Measurements from ENCODE around the gene VTA1. TPM values are rescaled to one million over a fixed set of nuclear protein-coding genes. Genes with fewer than 3 reads are reported as not detected.
"Not testable (repeated sequence)": the region's sequence is repeated elsewhere in the genome, so short reads cannot be mapped to it uniquely, and the experiment has no call there.

Gene VTA1
- polyA plus RNA-seq, 1 of the 3 experiments (the other 2 are of a cell fraction), result 60.1 TPM

DNA sequence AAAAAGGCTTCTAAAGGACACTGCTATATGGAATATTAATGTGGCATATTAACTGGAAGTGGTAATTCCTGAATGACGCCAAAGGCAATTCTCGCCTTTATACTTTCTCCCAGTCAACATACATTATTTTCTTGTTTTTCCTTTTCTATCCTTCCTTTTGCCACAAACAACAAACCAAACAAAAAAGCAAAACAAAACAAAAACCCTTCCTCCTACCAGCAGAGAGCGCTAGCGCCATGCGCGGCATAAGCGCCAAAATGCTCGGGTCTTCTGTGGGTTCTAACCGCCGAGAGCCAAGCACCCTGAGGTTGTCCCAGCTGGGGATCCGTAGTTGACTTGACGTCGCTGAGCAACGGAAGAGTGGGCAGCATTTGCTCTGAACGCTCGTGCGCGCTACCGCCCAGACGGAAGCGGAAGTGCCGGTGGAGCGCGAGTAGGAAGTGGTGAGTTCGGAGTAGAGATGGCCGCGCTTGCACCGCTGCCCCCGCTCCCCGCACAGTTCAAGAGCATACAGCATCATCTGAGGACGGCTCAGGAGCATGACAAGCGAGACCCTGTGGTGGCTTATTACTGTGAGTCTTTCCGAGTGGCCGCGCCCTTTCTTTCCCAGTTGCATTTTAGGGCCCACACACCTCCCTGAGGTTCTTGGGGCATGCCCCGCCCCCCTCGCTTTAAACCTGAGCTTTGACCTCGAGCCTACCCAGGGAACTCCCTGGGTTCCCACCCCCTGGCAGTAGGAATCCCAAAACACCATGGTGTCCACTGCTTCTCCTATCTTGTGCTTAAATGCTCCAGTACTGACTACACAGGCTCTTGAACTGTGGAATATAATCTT lies at the start of gene VTA1, which contains the start of gene NMBR (continued):
- TF ChIP-seq GABPA (IDR thresholded peaks at IDR 0.05; ENCODE audit: low read depth) (peak; percentile 92), FOSL2 (IDR thresholded peaks at IDR 0.05; ENCODE audit: borderline replicate concordance, low read depth) (no peak), RFX5 (IDR thresholded peaks at IDR 0.05; ENCODE audit: low read length) (peak; percentile 29; the same call in 1 of the 2 replicates), MEF2A (IDR thresholded peaks at IDR 0.05; ENCODE audit: borderline replicate concordance, low read depth) (no peak), POLR2AphosphoS5 (IDR thresholded peaks at IDR 0.05; ENCODE audit: low read depth, low read length) (peak; percentile 78; the same call in 1 of the 2 replicates)
- TF ChIP-seq, protein P1, sequence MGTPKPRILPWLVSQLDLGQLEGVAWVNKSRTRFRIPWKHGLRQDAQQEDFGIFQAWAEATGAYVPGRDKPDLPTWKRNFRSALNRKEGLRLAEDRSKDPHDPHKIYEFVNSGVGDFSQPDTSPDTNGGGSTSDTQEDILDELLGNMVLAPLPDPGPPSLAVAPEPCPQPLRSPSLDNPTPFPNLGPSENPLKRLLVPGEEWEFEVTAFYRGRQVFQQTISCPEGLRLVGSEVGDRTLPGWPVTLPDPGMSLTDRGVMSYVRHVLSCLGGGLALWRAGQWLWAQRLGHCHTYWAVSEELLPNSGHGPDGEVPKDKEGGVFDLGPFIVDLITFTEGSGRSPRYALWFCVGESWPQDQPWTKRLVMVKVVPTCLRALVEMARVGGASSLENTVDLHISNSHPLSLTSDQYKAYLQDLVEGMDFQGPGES (IDR thresholded peaks at IDR 0.05; ENCODE audit: low read depth, low read length), result no peak

DNA sequence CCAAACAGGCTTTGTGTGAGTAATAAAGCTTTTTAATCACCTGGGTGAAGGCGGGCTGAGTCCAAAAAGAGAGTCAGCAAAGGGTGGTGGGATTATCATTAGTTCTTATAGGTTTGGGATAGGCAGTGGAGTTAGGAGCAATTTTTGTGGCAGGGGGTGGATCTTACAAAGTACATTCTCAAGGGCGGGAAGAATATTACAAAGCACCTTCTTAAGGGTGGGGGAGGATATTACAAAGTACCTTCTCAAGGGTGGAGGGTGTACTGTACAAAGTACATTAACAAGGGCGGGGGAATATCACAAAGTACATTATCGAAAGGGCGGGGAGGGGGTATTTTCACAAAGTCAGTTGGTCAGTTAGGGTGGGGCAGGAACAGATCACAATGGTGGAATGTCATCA lies 42.2 kb upstream of the VTA1 start:
- H4K20me1 ChIP-seq (ENCODE audit: insufficient read depth); DNase-seq; H3K4me3 ChIP-seq (ENCODE audit: low read depth in 2 of 2, low read length in 1 of 2); H3K9me2 ChIP-seq; POLR2A ChIA-PET; H3K27ac ChIP-seq (ENCODE audit: low read depth in 2 of 2, low read length in 1 of 2); H3K79me2 ChIP-seq (ENCODE audit: insufficient read depth); H3K27me3 ChIP-seq (ENCODE audit: insufficient read depth); H3K36me3 ChIP-seq (replicated peaks in 1 of 2; ENCODE audit: control insufficient read depth in 1 of 2, insufficient read depth in 2 of 2, low read length in 1 of 2); H3K4me1 ChIP-seq (ENCODE audit: control insufficient read depth in 1 of 2, insufficient read depth in 2 of 2, low read depth in 1 of 2, low read length in 1 of 2); H3K4me2 ChIP-seq; H3K9ac ChIP-seq; H2AFZ ChIP-seq (ENCODE audit: low read depth); H3F3A ChIP-seq (replicated peaks; ENCODE audit: insufficient read depth); H3K9me3 ChIP-seq: not testable (repeated sequence)
- CTCF ChIA-PET, result interaction anchor here (0.8 kb wide), 1 partner anchor 8 kb away, joined by 3 read pairs; no protein-coding TSS in a partner anchor
- WGBS (ENCODE audit: low lambda C conversion rate), result 24% methylated on average over 5 of the region's 5 CpGs

DNA sequence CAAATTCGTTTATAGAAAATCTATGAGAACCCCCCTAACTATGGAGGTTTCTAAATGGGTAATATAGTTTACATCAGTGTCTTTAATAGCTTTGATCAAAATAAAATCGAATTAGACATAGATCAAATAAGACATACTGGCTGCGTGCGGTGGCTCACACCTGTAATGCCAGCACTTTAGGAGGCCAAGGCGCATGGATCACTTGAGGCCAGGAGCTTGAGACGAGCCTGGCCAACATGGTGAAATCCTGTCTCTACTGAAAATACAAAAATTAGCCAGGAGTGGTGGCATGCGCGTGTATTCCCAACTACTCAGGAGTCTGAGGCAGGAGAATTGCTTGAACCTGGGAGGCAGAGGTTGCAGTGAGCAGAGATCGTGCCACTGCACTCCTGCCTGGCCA lies 36.2 kb upstream of the VTA1 start:
- DNase-seq; H2AFZ ChIP-seq (ENCODE audit: low read depth); H3K9ac ChIP-seq; H3K4me2 ChIP-seq; H3K4me3 ChIP-seq (ENCODE audit: low read depth in 2 of 2, low read length in 1 of 2); POLR2A ChIA-PET; H3K9me2 ChIP-seq; H3K4me1 ChIP-seq (ENCODE audit: control insufficient read depth in 1 of 2, insufficient read depth in 2 of 2, low read depth in 1 of 2, low read length in 1 of 2); H3K79me2 ChIP-seq (ENCODE audit: insufficient read depth); H3F3A ChIP-seq (replicated peaks; ENCODE audit: insufficient read depth); H3K36me3 ChIP-seq (replicated peaks in 1 of 2; ENCODE audit: control insufficient read depth in 1 of 2, insufficient read depth in 2 of 2, low read length in 1 of 2); H4K20me1 ChIP-seq (ENCODE audit: insufficient read depth); H3K27ac ChIP-seq (ENCODE audit: low read depth in 2 of 2, low read length in 1 of 2); H3K9me3 ChIP-seq; H3K27me3 ChIP-seq (ENCODE audit: insufficient read depth): not testable (repeated sequence)
- CTCF ChIA-PET, result interaction anchor here (2.7 to 3.0 kb wide), 2 partner anchors 11 to 121 kb away, joined by 18 to 26 read pairs; no protein-coding TSS in a partner anchor
- WGBS (ENCODE audit: low lambda C conversion rate), result 51% methylated on average over 9 of the region's 9 CpGs

DNA sequence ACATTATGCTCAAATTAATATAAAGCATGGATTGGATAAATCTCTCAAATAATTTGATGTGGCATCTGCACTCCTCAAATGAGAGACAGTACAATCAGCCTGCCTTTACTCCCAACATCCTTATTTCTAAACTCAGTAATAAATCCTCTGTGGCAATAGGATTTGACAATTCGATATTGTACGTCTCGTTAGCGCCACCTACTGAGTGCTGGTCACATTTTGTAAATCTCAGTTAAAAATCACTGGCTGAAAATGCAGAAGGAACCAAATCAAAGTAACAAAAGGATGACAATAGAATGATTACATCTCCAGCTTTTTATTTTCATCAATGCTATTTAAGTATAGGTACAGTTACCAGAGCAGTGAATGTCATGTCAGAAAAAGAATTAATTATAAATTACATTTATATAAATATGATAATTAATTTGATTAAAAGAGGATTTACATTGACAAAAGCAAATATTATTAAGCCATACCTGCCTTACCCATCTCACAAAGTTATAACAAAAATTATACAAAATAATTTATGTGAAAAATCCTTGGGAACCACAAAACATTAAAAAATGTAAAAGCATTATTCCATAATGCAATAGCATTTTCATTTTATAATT lies 34.5 kb upstream of the VTA1 start:
- H3K9me3 ChIP-seq, result no peaks in the 10 kb centered on the region
- H3K27me3 ChIP-seq (ENCODE audit: insufficient read depth), result no peaks in the 10 kb centered on the region
- H3K79me2 ChIP-seq (ENCODE audit: insufficient read depth), result no peaks in the 10 kb centered on the region
- no peak overlapping the region for H2AFZ ChIP-seq (ENCODE audit: low read depth)
- 0% methylated on average over 4 of the region's 4 CpGs for WGBS (ENCODE audit: low lambda C conversion rate)
- H3K4me3 ChIP-seq (ENCODE audit: low read depth in 2 of 2, low read length in 1 of 2), result no peak overlapping the region
- no peaks in the 10 kb centered on the region for H4K20me1 ChIP-seq (ENCODE audit: insufficient read depth)
- H3K27ac ChIP-seq (ENCODE audit: low read depth in 2 of 2, low read length in 1 of 2), result no peak overlapping the region
- no peaks in the 10 kb centered on the region for H3K36me3 ChIP-seq (replicated peaks in 1 of 2; ENCODE audit: control insufficient read depth in 1 of 2, insufficient read depth in 2 of 2, low read length in 1 of 2)
- H3F3A ChIP-seq (replicated peaks; ENCODE audit: insufficient read depth), result no peaks in the 10 kb centered on the region
- no peak overlapping the region for H3K9ac ChIP-seq
- DNase-seq, result peak; percentile 29
- no peaks in the 10 kb centered on the region for H3K4me1 ChIP-seq (ENCODE audit: control insufficient read depth in 1 of 2, insufficient read depth in 2 of 2, low read depth in 1 of 2, low read length in 1 of 2)
- no peak overlapping the region for H3K4me2 ChIP-seq
- CTCF ChIA-PET, result interaction anchor here (0.6 to 3.0 kb wide), 21 partner anchors 8 to 436 kb away, joined by 3 to 26 read pairs (median 4); no protein-coding TSS in a partner anchor
- H3K9me2 ChIP-seq, result no peaks in the 10 kb centered on the region
- POLR2A ChIA-PET, result no interaction called here
- TF ChIP-seq RCOR1 (IDR thresholded peaks at IDR 0.05; ENCODE audit: low read length), result 0 out of 2 replicates have a peak, but pooled peaks have one; percentile 16
- no peak for TF ChIP-seq TAF1 (IDR thresholded peaks at IDR 0.05; ENCODE audit: borderline replicate concordance, low read depth, low read length)
- TF ChIP-seq, protein P2, sequence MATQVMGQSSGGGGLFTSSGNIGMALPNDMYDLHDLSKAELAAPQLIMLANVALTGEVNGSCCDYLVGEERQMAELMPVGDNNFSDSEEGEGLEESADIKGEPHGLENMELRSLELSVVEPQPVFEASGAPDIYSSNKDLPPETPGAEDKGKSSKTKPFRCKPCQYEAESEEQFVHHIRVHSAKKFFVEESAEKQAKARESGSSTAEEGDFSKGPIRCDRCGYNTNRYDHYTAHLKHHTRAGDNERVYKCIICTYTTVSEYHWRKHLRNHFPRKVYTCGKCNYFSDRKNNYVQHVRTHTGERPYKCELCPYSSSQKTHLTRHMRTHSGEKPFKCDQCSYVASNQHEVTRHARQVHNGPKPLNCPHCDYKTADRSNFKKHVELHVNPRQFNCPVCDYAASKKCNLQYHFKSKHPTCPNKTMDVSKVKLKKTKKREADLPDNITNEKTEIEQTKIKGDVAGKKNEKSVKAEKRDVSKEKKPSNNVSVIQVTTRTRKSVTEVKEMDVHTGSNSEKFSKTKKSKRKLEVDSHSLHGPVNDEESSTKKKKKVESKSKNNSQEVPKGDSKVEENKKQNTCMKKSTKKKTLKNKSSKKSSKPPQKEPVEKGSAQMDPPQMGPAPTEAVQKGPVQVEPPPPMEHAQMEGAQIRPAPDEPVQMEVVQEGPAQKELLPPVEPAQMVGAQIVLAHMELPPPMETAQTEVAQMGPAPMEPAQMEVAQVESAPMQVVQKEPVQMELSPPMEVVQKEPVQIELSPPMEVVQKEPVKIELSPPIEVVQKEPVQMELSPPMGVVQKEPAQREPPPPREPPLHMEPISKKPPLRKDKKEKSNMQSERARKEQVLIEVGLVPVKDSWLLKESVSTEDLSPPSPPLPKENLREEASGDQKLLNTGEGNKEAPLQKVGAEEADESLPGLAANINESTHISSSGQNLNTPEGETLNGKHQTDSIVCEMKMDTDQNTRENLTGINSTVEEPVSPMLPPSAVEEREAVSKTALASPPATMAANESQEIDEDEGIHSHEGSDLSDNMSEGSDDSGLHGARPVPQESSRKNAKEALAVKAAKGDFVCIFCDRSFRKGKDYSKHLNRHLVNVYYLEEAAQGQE (IDR thresholded peaks at IDR 0.05; ENCODE audit: low read depth, low read length), result no peak
- TF ChIP-seq, protein P3, sequence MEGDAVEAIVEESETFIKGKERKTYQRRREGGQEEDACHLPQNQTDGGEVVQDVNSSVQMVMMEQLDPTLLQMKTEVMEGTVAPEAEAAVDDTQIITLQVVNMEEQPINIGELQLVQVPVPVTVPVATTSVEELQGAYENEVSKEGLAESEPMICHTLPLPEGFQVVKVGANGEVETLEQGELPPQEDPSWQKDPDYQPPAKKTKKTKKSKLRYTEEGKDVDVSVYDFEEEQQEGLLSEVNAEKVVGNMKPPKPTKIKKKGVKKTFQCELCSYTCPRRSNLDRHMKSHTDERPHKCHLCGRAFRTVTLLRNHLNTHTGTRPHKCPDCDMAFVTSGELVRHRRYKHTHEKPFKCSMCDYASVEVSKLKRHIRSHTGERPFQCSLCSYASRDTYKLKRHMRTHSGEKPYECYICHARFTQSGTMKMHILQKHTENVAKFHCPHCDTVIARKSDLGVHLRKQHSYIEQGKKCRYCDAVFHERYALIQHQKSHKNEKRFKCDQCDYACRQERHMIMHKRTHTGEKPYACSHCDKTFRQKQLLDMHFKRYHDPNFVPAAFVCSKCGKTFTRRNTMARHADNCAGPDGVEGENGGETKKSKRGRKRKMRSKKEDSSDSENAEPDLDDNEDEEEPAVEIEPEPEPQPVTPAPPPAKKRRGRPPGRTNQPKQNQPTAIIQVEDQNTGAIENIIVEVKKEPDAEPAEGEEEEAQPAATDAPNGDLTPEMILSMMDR (IDR thresholded peaks at IDR 0.05), result peak; percentile 81
- TF ChIP-seq SMC3 (IDR thresholded peaks at IDR 0.05; ENCODE audit: low read depth, low read length), result peak; percentile 47
